NCI-H524 (cell line): ENCODE results near the gene VSIG10.
"Not testable (repeated sequence)": the region's sequence is repeated elsewhere in the genome, so short reads cannot be mapped to it uniquely, and the experiment has no call there.

Source experiments
- DNase-seq, 2 experiments: peaks; one replicate each; lab custom pipeline; 2025; lab: John Stamatoyannopoulos, UW

Gene VSIG10, protein sequence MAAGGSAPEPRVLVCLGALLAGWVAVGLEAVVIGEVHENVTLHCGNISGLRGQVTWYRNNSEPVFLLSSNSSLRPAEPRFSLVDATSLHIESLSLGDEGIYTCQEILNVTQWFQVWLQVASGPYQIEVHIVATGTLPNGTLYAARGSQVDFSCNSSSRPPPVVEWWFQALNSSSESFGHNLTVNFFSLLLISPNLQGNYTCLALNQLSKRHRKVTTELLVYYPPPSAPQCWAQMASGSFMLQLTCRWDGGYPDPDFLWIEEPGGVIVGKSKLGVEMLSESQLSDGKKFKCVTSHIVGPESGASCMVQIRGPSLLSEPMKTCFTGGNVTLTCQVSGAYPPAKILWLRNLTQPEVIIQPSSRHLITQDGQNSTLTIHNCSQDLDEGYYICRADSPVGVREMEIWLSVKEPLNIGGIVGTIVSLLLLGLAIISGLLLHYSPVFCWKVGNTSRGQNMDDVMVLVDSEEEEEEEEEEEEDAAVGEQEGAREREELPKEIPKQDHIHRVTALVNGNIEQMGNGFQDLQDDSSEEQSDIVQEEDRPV

DNA sequence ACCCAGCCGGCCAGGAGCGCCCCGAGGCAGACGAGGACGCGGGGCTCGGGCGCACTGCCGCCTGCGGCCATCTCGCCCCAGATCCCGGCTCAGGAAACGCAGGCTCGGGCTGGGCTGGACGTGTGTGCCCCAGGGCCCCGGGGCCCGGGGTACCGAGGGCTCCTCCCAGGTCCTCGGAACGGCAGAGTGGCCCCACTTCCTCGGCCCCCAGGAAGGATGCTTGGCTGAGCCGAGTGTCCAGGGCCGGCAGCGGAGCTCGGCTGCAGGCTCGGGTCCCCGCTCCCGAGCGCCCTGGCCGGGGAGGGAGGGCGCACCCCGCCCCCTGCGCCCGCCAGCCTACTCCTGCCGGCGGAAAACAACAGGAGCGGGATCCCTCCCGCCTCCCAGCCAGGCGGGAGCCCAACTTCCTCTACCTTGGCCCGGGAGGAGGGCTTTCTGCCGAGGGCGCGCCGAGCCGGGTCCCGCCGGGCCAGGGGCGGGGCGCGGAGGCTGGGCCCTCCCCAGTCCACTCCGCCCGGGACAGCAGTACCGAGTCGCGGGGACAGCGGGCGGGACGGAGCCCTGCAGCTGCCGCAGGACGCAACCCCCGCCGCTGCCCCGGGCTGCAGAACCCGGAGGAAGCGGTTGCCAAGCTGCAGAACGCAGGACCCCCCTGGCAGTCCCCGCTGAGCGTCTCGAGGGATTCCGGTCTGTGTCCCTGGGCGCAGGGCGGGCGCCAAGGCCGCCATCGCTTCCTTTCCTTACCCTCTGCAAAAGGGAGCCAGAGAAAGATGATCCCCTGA lies at the start of gene VSIG10:
VSIG10 (minus strand) TSS at position 411 of the 782 bp plus-strand sequence; CDS start at position 71, 340 bp downstream.
- peak in 1 of 2 experiments; percentile 49 for DNase-seq

DNA sequence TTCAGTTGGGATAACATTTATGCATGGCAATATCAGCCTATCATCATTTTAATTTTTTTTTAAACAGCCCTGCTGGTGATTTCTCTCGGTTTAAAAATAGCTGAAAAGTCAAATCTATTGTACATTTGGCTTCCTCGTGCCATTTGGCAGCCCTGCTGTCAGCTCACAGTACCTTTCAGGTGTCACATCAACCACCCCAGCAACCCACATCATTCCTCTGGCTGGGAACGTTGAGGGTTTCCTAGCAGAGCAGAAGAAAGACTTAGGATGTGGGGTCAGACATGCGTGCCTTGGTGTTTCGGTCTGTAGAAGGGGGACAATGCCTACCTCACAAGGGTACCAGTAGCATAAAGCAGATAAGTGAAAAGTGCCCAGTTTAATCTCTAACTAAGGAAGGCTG lies 47.9 kb upstream of the VSIG10 start:
- DNase-seq: no peak

DNA sequence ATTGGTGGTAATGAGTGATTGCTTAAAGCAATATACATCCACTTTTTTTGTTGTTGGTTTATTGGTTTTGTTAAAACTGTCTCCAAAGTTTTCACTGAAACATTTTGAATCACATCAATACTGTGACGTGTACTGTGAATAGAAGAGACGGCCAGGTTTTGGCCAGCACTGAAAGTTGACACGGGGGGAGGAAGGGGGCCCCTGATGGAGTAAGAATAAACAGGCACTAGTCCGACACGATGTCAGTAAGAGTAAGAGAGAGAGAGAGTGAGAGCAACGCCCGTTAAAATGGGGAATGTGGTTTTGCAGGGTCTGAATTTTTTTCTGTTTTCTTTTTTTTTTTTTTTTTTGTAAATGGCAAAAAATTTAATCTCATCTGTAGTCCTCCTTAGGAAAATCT lies 46.8 kb upstream of the VSIG10 start:
- DNase-seq: no peak

DNA sequence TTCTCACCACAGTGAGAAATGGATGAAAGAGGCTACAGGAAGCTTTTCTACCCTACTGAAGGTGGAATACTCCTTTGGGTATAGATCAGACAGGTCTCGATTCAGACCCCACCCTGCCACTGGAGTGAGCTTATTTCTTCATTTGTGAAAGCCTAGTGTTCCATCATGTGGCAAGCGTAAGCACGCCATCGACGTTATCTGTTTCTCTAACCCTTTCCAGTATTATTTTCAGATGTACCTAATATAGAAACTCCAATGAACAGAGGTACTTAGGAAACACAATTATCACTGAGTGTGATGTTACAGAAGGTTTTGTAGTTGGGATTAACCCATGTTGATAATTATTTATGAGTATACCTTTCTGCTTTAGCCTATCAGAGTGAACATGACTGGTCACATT lies 44.5 kb upstream of the VSIG10 start:
- DNase-seq: no peak

DNA sequence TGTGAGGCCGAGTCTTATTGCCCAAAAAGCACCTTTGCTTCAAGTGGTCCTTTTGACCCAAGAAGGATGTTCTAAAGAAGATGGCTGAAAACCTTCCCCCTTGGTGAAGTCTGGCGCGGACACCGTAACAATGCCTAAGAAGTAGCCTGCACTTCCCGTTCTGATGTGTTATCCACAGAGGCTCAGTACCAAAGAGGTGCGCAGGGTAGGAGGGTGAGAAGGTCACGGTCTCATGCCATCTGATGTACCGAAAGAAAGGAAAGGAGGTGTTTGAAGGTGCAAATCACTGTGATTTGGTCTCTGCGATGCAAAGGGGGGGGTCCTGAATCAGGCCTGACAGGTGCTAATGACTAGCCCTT lies 42.0 kb upstream of the VSIG10 start:
- DNase-seq: no peak

DNA sequence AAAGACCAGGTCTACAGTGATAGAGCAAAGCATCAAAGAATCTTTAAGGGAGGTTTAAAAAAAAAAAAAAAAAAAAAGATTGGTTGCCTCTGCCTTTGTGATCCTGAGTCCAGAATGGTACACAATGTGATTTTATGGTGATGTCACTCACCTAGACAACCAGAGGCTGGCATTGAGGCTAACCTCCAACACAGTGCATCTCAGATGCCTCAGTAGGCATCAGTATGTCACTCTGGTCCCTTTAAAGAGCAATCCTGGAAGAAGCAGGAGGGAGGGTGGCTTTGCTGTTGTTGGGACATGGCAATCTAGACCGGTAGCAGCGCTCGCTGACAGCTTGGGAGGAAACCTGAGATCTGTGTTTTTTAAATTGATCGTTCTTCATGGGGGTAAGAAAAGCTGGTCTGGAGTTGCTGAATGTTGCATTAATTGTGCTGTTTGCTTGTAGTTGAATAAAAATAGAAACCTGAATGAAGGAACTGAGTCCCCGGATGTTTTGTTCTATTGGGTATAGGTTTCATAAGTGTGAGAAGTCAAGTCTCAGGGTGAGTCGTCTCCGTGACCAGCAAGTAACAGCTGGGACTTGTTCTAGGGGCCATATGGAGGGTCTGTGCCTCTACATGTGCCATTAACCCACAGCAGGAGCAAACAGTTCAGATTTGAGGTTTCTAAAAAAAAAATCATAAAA lies 41.4 kb upstream of the VSIG10 start:
- DNase-seq: peak in 1 of 2 experiments; percentile 54

DNA sequence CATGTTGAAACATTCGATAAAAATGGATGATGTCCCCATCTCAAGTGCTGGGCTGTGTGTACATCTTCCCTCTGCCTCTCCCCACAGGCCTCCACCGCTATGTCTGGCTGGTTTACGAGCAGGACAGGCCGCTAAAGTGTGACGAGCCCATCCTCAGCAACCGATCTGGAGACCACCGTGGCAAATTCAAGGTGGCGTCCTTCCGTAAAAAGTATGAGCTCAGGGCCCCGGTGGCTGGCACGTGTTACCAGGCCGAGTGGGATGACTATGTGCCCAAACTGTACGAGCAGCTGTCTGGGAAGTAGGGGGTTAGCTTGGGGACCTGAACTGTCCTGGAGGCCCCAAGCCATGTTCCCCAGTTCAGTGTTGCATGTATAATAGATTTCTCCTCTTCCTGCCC lies 40.7 kb upstream of the VSIG10 start:
- no peak for DNase-seq

DNA sequence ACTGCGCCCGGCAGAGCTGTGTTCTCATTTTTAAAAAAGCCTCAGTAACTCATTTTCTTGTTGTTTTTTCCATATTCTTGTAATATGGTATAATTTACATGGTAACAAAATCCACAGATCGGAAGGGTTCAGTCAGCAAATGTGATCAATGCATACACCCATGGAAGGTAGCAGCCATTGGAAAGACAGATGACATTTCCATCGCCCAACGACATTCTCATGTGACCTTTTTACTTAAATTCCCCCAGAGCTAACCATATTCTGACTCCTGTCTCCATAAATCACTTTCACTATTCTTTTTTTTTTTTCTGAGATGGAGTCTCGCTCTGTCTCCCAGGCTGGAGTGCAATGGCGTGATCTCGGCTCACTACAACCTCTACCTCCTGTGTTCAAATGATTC lies 37.0 kb upstream of the VSIG10 start:
- no peak for DNase-seq

DNA sequence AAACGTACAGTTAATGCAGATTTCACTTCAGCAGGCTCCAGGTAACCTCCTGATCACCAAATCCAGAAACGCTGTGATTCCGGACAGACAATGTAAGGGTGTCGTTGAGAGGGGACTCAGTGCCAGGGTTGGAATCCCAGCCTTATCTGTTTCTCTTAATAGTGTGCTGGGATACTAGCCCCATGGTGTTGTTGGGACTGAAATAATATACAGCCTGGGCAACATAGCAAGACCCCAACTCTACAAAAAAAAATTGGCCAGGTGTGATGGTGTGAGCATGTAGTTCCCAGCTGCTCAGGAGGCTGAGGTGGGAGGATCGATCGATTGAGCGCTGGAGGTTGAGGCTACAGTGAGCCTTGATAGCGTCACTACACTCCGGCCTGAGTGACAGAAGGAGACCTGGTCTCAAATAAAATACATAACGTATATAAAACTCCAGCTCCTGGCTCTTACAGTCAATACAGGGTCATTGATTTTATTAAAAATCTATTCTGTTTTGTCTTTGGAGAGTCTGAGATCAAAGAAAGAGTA lies 33.4 kb upstream of the VSIG10 start:
- no peak for DNase-seq

DNA sequence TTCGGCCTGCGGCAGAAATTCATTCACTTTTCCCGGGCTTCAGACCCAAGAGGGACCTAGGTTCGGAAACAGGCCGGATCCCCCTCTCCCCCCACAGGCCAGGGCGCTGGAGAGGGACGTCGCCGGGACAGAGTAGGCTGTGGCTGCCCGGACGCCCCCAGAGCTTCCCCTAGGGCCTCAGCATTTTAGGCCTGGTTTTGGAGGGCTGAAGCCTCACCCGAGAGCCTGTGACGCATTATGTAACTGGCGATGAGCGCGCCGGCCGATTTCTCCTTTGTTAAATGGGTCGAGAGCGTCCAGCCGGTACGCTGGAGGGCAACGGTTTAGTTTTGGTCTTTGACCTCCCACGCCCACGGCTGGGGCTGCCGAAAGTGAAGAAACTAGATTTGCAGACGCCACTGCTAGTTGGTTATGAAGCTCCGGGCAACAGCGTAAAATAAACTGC lies 32.8 kb upstream of the VSIG10 start:
- peak in 1 of 2 experiments; percentile 13 for DNase-seq

DNA sequence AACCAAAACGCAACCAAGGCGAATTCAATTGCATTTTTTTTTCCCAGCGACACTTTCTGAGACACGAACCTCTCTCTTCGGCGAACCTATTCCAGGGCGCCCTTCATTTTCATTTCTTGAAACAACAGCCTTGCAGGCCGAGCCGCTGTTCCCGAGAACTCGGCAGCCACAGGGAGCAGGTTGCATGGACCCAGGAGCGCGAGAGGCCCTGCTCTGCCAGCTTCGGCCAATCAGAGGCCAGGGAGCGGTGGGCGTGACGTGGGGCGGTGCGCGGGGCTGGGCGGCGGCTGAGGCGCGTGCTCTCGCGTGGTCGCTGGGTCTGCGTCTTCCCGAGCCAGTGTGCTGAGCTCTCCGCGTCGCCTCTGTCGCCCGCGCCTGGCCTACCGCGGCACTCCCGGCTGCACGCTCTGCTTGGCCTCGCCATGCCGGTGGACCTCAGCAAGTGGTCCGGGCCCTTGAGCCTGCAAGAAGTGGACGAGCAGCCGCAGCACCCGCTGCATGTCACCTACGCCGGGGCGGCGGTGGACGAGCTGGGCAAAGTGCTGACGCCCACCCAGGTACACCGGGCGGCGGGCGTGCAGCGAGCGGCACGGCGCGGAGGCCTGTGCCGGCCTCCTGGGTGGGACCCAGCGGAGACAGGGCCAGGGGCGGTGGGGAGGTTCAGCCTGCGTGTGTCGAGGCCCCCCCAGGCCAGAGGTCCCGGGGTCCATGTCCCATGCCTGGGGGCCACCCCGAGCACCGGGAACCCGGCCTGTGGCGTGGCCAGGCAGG lies 32.2 kb upstream of the VSIG10 start, which contains the start of gene PEBP1:
PEBP1 (plus strand) TSS at position 337 of the 771 bp plus-strand sequence; CDS start at position 423, 86 bp downstream.
- peak; percentile 65 to 85 for DNase-seq

DNA sequence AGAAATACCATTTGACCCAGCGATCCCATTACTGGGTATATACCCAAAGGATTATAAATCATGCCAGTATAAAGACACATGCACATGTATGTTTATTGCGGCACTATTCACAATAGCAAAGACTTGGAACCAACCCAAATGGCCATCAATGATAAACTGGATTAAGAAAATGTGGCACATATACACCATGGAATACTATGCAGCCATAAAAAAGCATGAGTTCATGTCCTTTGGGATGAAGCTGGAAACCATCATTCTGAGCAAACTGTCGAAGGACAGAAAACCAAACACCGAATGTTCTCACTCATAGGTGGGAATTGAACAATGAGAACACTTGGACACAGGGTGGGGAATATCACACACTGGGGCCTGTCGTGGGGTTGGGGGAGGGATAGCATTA lies 25.6 kb upstream of the VSIG10 start:
- not testable (repeated sequence) for DNase-seq

DNA sequence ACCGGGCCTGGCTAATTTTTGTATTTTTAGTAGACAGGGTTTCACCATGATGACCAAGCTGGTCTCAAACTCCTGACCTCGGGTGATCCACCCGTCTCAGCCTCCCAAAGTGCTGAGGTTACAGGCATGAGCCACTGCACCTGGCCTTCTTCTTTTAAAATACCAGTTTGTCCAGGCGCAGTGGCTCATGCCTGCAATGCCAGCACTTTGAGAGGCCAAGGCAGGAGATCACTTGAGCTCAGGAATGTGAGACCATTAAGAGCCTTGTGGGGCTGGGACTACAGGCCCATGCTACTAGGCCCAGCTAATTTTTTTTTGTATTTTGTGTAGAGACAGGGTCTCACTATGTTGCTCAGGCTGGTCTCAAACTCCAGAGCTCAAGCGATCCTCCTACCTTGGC lies 24.1 kb upstream of the VSIG10 start:
- DNase-seq: no peak

DNA sequence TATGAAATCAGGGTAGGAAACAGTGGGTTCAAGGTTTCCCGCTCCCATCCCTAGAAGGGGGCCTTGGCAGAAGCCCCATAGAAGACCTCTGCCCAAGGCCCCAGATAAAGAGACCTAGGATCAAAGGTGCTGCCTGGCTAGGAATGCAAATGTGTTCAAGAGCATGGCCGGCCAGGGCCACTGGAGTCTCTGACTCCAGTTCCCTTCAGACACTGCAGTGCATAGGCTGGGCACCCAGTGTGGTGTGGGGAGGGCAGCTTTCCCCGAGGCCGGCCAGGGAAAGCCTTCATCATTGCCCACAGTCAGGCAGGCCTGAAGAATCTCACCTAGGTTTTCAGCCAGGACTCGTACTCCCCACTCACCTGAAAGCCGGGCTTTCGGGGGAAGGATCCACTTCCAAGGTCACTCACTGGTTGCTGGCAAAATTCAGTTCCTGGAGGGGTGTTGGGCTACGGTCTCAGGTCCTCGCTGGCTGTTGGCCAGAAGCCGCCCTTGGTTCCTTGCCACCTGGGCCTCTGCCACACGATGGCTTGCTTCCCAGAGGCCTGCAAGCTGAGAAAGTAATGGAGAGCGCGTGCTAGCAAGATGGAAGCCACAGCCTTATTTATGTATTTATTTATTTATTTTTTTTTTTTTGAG lies 22.4 kb upstream of the VSIG10 start:
- DNase-seq: no peak

DNA sequence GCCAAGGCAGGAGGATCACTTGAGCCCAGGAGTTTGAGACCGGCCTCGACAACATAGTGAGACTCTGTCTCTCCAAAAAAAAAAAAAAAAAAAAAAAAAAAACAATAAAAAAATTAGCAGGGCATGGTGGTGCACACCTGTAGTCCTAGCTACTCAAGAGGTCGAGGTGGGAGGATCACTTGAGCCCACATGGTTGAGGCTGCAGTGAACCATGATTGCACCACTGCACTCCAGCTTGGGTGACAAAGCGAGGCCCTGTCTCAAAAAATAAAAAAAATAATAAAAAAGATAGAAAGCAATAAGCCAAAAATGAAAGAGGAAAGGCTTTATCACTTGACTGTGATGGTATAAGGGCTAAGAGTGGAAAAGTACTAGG lies 21.9 kb upstream of the VSIG10 start:
- DNase-seq: no peak

DNA sequence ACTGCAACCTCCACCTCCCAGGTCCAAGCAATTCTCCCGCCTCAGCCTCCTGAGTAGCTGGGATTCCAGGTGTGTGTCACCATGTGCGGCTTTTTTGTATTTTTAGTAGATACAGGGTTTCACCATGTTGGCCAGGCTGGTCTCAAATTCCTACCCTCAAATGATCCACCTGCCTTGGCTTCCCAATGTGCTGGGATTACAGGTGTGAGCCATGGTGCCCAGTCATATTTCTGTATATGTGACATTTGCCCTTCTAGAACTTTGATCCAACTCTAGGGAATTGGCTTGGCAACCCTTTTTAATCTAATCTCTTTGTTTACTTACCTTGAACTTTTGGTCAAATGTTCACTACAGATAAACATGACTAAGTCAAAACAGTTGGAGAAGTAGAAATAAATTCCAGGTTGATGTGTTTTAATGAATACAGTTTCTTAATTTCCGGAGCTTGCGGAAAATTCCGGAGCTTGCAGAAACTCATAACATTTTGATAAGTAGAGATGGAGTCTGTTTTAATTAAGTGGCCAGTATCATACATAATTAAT lies 20.6 kb upstream of the VSIG10 start:
- no peak for DNase-seq

DNA sequence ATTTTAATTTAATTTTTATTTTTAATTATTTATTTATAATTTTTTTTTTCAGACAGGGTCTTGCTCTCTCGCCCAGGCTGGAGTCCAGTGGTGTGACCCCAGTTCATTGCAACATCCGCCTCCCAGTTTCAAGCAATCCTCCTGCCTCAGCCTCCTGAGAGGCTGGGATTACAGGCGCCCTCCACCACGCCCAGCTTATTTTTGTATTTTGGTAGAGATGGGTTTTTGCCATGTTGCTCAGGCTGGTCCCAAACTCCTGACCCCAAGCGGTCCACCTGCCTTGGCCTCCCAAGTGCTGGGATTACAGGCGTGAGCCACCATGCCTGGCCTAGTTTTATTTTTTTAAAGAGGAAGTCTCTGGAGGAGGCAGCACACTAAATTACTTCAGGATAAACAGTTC lies 18.5 kb upstream of the VSIG10 start:
- no peak for DNase-seq

DNA sequence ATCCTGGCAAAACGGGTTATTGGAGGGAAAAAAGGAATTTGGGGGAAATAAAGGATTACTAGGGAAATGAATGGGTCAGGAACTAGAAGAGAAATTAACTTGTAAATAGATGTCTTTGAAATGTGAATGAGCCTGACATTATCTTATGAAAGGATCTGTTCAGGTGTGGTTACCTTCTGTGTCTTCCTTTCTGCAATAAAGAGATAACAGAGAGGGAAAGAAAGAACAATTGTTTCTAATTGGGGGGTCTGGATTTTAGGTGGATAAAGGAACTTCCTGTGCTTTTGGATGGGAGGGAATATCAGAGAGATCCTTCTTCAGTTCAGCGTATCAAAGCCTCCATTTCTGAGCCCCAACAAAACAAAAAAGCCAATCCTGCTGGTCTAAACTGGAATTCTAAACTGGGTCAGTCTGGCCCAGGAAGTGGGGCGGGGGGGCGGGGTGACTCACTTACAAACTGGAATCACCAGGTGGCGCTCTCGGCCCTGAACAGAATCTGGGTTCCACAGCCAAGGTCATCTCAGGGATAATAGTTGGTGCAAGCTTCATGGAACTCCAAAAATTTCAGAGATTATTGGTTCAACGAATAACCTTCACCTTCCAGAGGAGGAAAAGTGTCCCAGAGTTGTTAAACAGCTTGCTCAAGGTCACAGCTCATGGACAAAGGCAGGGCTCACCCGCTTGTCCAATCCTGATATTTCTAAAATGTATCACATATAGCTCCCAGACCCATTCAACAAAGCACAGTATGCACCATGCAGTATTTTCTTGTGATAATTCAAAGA lies 17.0 kb upstream of the VSIG10 start:
- peak in 1 of 2 experiments; percentile 46 for DNase-seq

DNA sequence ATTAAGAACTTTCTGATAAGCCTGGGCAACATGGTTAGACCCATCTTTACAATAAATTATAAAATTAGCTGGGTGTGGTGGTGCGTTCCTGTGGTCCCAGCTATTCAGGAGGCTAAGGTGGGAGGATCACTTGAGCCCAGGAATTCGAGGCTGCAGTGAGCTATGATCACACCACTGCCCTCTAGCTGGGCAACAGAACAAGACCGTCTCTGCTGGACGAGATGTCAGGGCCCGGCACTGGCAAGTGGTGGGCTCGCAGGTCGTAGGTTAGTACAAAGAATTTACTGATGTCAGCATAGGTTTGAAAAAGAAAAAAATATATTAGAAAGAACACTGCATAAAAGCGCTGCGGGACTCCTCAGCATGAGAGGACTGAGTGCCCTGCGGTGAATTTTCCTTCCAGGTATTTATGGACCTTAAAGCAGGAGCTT lies 15.7 kb upstream of the VSIG10 start:
- DNase-seq: no peak

DNA sequence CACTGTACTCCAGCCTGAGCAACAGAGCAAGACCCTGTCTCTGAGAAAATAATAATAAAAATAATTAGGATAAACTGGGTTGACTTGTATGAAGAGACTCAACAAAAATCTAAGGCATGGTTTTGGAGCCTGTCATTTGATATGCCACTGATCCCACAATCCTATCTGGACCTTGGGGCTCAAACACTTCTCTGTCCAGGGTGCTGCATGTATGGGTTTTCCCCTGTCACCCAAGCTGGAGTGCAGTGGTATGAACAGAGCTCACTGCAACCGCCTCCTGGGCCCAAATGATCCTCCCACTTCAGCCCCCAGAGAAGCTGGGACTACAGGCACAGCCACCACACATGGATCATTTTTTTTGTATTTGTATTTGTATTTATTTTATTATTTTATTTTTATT lies 5.3 kb upstream of the VSIG10 start:
- no peak for DNase-seq
